ENCODE data around the gene GRAMD4. TPM values are rescaled to one million over a fixed set of nuclear protein-coding genes. Genes with fewer than 3 reads are reported as not detected.

Gene GRAMD4
- total RNA-seq, 2 donors from 2014 or later = 118 to 141 TPM

DNA sequence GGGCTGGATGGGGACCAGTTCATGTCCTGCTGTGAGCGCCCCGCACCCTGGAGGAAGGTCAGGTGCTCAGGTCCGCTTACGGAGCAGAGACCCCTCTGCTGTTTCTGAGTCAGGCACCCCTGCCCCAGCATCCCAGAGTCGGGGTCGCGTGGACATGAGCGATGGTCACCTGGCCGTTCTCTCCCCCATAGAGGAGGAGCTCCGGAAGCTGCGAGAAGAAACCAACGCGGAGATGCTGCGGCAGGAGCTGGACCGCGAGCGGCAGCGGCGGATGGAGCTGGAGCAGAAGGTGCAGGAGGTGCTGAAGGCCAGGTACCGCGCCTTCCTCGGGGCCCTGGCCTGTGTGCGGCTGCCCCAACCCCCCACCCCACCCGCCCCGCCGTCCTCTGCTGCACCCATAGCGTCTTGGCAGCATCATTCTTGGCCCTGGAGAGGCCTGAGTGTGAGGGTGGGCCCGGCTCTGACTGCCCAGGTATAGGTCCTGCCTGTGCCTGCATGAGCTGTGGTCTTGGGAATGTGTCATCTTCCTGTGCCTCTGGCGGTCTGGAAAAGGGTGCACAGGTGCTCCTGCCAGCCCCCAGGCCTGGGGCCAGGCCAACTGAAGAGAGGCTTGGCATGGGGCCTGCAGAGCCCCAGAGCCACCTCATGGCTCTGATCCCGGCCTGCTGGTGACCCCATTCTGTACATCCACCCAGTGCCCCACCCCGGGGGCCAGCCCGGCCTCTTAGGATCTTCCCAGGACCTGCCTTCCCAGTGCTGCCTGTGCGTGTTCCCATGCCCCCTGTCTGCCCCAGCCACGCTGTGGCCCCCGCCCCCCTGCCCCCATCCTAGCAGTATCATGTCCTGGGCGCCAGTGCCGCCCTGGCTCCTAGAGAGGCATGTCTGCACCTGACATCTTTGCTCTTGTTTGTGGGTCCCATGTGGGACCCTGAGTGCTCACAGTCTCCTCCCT is 38.1 kb downstream of the GRAMD4 start:
- no peak for DNase-seq
- no peaks in the 10 kb centered on the region for H3K36me3 ChIP-seq
- H3K4me1 ChIP-seq = peaks cover 9% of the 10 kb centered on the region
- no peaks in the 10 kb centered on the region for H3K27me3 ChIP-seq
- intact Hi-C loops (cut with DNase I) = no loop called here
- H3K9me3 ChIP-seq = no peaks in the 10 kb centered on the region
- no peak overlapping the region for H3K4me3 ChIP-seq
- no peak overlapping the region for H3K27ac ChIP-seq
- no peak overlapping the region for H3K9ac ChIP-seq (ENCODE audit: low read depth in 2 of 2, low read length in 2 of 2)
- TF ChIP-seq CTCF (IDR thresholded peaks at IDR 0.05) = no peak

GRCh38 chr22:46659059-46659790 is 39.0 kb downstream of the GRAMD4 start:
- no peak for TF ChIP-seq CTCF (IDR thresholded peaks at IDR 0.05)
- Histone ChIP-seq H3K4me1 (peaks cover 9% of the 10 kb centered on the region), H3K4me3 (no peak overlapping the region), H3K27ac (peak overlapping the region; percentile 69), H3K27me3 (no peaks in the 10 kb centered on the region), H3K9ac (ENCODE audit: low read depth in 2 of 2, low read length in 2 of 2) (no peak overlapping the region), H3K9me3 (no peaks in the 10 kb centered on the region), H3K36me3 (no peaks in the 10 kb centered on the region)
- intact Hi-C loops (cut with DNase I) = no loop called here
- no peak for DNase-seq

DNA sequence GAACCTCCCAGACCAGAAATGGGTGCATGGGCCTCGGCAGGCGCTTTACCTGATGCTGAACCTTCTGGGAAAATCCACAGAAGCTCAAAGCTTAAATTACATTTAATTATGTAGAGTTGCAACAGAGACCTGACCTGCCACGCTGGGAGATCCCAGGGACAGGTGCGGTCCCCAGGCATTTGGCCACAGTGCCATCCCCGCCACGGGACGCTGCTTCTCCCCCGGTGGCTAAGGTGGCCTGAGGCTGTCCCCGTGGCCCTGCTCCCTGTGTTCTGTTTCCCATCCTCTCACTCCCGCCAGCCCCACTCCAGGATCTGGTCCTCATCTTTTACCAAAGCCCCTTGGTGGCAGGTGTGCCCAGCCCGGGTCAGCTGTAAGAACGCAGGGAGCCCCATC is 39.6 kb downstream of the GRAMD4 start:
- H3K4me3 ChIP-seq = no peak overlapping the region
- peak overlapping the region; percentile 37 to 75 for H3K9ac ChIP-seq (ENCODE audit: low read depth in 2 of 2, low read length in 2 of 2)
- intact Hi-C loops (cut with DNase I) = no loop called here
- peak overlapping the region; percentile 69 for H3K27ac ChIP-seq
- no peaks in the 10 kb centered on the region for H3K36me3 ChIP-seq
- H3K9me3 ChIP-seq = no peaks in the 10 kb centered on the region
- H3K27me3 ChIP-seq = no peaks in the 10 kb centered on the region
- H3K4me1 ChIP-seq = peaks cover 9% of the 10 kb centered on the region
- TF ChIP-seq CTCF (IDR thresholded peaks at IDR 0.05) = no peak
- DNase-seq = no peak

DNA sequence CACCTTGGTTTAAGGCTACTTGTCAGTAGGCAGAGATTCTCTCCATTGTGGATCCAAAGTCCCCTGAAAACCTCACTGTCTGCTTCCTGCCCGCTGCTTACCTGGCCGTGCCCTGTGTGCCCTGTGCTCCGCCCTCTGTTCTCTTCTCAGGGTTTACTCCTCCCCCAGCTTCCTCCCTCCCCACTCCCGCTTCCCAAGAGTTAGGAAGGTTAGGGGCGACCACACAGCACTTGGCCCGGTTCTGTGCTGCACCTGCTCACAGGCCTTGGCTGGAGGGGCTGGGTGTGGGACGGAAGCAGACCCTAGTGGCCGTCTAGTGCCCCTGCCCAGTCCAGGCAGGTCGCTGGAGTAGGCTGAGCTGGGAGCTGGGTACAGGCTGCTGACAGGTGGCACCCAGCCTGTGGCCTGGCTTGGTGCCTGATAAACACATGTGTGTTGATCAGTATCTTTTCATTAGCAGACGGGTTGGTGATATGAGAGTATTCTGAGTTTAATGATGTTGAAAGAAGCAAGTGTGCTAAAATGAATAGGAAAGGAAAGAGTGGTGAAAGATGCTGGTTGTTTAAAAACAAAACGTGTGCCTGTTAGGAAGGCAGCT is 40.5 kb downstream of the GRAMD4 start:
- peak overlapping the region in 1 of 2 donors; percentile 75 for H3K9ac ChIP-seq (ENCODE audit: low read depth in 2 of 2, low read length in 2 of 2)
- intact Hi-C loops (cut with DNase I) = no loop called here
- TF ChIP-seq CTCF (IDR thresholded peaks at IDR 0.05) = no peak
- H3K27ac ChIP-seq = peak overlapping the region; percentile 69
- H3K4me1 ChIP-seq = peaks cover 9% of the 10 kb centered on the region
- no peaks in the 10 kb centered on the region for H3K27me3 ChIP-seq
- H3K9me3 ChIP-seq = no peaks in the 10 kb centered on the region
- H3K4me3 ChIP-seq = no peak overlapping the region
- peak; percentile 82 for DNase-seq
- no peaks in the 10 kb centered on the region for H3K36me3 ChIP-seq

GRCh38 chr22:46661221-46661851 is 41.1 kb downstream of the GRAMD4 start:
- Histone ChIP-seq H3K9ac (ENCODE audit: low read depth in 2 of 2, low read length in 2 of 2) (peak overlapping the region in 1 of 2 donors; percentile 52), H3K27me3 (no peaks in the 10 kb centered on the region), H3K9me3 (no peaks in the 10 kb centered on the region), H3K36me3 (no peaks in the 10 kb centered on the region), H3K4me1 (peaks cover 9% of the 10 kb centered on the region), H3K4me3 (no peak overlapping the region), H3K27ac (peak overlapping the region; percentile 69)
- intact Hi-C loops (cut with DNase I) = no loop called here
- peak; percentile 62 for DNase-seq
- TF ChIP-seq CTCF (IDR thresholded peaks at IDR 0.05) = no peak
